Measurements from ENCODE around the gene NR6A1. TPM values are rescaled to one million over a fixed set of nuclear protein-coding genes. Genes with fewer than 3 reads are reported as not detected.

Gene NR6A1
- total and polyA plus RNA-seq, 2 of the 8 experiments (the other 6 are each of a cell fraction or from before 2014, with no cell fraction given) = 93.2 to 237 TPM

GRCh38 chr9:124520206-124520596 is 250.9 kb downstream of the NR6A1 start:
- peaks cover 0 to 27% (median 16%) of the 10 kb centered on the region in 4 experiments; a peak in 5 of 8 replicates for H3K36me3 ChIP-seq (ENCODE audit: control insufficient read depth in 2 of 4, insufficient read depth in 4 of 4, low read length in 3 of 4)
- H4K20me1 ChIP-seq (replicated peaks in 1 of 2; ENCODE audit: control insufficient read depth in 1 of 2, insufficient read depth in 2 of 2, low read length in 2 of 2) = no peaks in the 10 kb centered on the region
- no peaks in the 10 kb centered on the region for H3K79me2 ChIP-seq (ENCODE audit: control insufficient read depth in 1 of 2, insufficient read depth in 2 of 2, low read length in 2 of 2)
- FAIRE-seq = no peak
- H4K8ac ChIP-seq (ENCODE audit: extremely low read depth, insufficient read depth, low read length) = no peak overlapping the region
- no peak overlapping the region for H3K18ac ChIP-seq (ENCODE audit: extremely low read depth, low read length)
- H3K27ac ChIP-seq (ENCODE audit: low read depth, low read length) = no peak overlapping the region
- no peaks in the 10 kb centered on the region for H3K4me1 ChIP-seq (replicated peaks in 1 of 4; ENCODE audit: control insufficient read depth in 3 of 4, insufficient read depth in 4 of 4, low read length in 3 of 4)
- H2AK5ac ChIP-seq (ENCODE audit: low read depth, low read length) = no peak overlapping the region
- H3K79me1 ChIP-seq (ENCODE audit: low read depth, low read length) = no peaks in the 10 kb centered on the region
- no peak overlapping the region for H3K4me3 ChIP-seq (ENCODE audit: extremely low read depth in 1 of 4, insufficient read depth in 2 of 4, low read depth in 3 of 4, low read length in 4 of 4)
- 95% methylated on average over 7 of the region's 7 CpGs; no CpG with 5 or more reads in 1 of the 2 experiments for WGBS, 2 experiments (ENCODE audit: extremely low coverage in 1 of 2, insufficient coverage in 1 of 2, insufficient read length in 1 of 2, insufficient replicate concordance in 2 of 2, low coverage in 1 of 2, low lambda C conversion rate in 2 of 2, missing lambda C conversion rate in 1 of 2)
- peaks cover 1% of the 10 kb centered on the region; the same call in 1 of the 2 replicates for H3K23me2 ChIP-seq (ENCODE audit: low read depth, low read length)
- H3K9me3 ChIP-seq (ENCODE audit: insufficient read depth in 2 of 2, low read depth in 1 of 2, low read length in 1 of 2) = no peaks in the 10 kb centered on the region
- no peak overlapping the region for H3K56ac ChIP-seq (replicated peaks; ENCODE audit: insufficient read length, low read depth, low read length)
- H3K14ac ChIP-seq (ENCODE audit: insufficient read length) = no peak overlapping the region
- H3K27me3 ChIP-seq (replicated peaks in 1 of 4; ENCODE audit: control insufficient read depth in 3 of 4, extremely low read depth in 1 of 4, insufficient read depth in 3 of 4, low read length in 3 of 4) = no peaks in the 10 kb centered on the region
- TF ChIP-seq CHD1 (IDR thresholded peaks at IDR 0.05; ENCODE audit: low read depth, low read length) = no peak
- no peak for TF ChIP-seq CHD2 (IDR thresholded peaks at IDR 0.05; ENCODE audit: low read length)
- H3K4ac ChIP-seq (replicated peaks; ENCODE audit: insufficient read length, low read depth, low read length) = no peak overlapping the region
- no peak overlapping the region for H2BK120ac ChIP-seq (replicated peaks; ENCODE audit: low read depth, low read length)
- ChIA-PET POLR2A (ENCODE audit: partially characterized antibody) (no interaction called here), CTCF (ENCODE audit: partially characterized antibody) (interaction anchor here (1.2 to 19.2 kb wide), 2 partner anchors 16 to 39 kb away, joined by 3 to 234 read pairs; no protein-coding TSS in a partner anchor)
- no peak overlapping the region for H3K4me2 ChIP-seq (ENCODE audit: insufficient read depth in 1 of 2, low read depth in 2 of 2, low read length in 2 of 2)
- no peak overlapping the region for H3K23ac ChIP-seq (ENCODE audit: insufficient read length)
- no peak overlapping the region for H2BK12ac ChIP-seq (ENCODE audit: low read depth, low read length)
- H2BK20ac ChIP-seq (ENCODE audit: low read length) = no peak overlapping the region
- H3K9ac ChIP-seq (replicated peaks in 1 of 4; ENCODE audit: extremely low read depth in 1 of 4, low read depth in 3 of 4, low read length in 3 of 4) = no peak overlapping the region
- DNase-seq (ENCODE audit: low read depth in 1 of 2, low spot score in 2 of 2) = no peak
- H2AFZ ChIP-seq (ENCODE audit: low read length) = no peak overlapping the region
- no peak overlapping the region for H2BK15ac ChIP-seq (ENCODE audit: low read length)
- no peak overlapping the region for H4K5ac ChIP-seq (ENCODE audit: insufficient read length, low read depth, low read length)
- no peak overlapping the region for H4K91ac ChIP-seq (replicated peaks; ENCODE audit: insufficient read length, low read length)
- no peak overlapping the region for H2BK5ac ChIP-seq (ENCODE audit: low read depth, low read length)

All from H1 (cell line).